GM18951 (cell line): Measurements from ENCODE around the gene RBKS.
"Not testable (repeated sequence)": the region's sequence is repeated elsewhere in the genome, so short reads cannot be mapped to it uniquely, and the experiment has no call there.

Experiments
- POLR2A ChIP-seq: IDR thresholded peaks from 4 replicates; pipeline ENCODE4 v1.6.1; 2011; ENCODE audit warnings: mild to moderate bottlenecking; ENCODE audit not compliant: insufficient read length, insufficient read depth; ENCODE audit errors: extremely low read depth
- in situ Hi-C: fragments of 300-500 bp; cut with MboI; formaldehyde crosslinking; loops from one replicate; pipeline ENCODE4 v1.12.0; 2022; ENCODE audit warnings: low sequenced_read_pairs, mixed read lengths, inconsistent platforms; ENCODE audit not compliant: unreplicated experiment

Gene RBKS

DNA sequence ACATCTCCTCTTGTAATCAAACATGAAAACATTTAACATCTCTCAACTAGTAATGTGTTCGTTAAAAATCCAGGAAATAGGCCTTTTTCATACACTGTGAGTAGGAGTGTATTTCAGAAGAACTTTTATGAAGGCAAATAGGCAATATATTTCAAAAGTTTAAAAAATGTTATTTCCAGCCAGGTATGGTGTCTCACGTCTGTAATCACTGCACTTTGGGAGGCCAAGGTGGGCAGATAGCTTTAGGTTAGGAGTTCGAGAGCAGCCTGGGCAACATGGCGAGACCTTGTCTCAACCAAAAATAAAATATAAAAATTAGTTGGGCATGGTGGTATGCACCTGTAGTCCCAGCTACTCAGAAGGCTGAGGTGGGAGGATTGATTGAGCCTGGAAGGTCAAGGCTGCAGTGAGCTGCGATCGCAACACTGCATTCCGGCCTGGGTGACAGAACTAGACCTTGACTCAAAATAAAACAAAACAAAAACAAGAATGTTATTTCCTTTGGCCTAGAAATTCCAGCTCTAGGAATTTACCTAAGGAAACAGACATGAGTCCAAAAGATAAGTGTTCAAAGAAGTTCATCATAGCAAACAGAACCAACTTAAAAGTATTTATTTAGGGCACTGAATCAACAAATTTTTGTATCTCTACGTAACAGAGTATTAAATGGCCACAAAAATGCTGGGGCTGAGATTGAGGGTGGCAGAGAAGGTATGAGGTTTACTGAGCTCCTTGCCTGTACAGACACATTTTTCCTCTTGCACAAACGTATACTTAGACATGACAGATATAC, 14.9 kb downstream of the RBKS start:
- no peak for TF ChIP-seq POLR2A
- in situ Hi-C loops, result no loop called here

DNA sequence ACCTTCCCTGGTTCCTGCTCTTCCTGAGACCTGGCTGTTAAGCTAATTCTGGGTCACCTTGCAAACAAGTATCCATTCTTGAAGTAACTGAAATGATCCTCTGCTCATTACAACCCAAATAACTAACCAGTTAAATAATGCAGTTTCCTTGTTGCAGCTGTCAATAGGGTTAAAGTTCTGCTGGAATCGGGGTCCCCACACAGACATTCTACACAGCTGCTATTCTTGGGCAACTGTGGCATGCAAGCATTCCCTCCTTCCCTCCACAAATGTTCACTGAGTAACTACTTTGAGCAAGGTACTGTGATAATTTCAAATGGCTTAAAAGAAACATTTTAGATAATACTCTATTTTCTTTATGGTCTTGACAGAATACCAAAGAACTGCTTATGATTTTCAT, 17.1 kb downstream of the RBKS start:
- TF ChIP-seq POLR2A, result no peak
- in situ Hi-C loops, result no loop called here

DNA sequence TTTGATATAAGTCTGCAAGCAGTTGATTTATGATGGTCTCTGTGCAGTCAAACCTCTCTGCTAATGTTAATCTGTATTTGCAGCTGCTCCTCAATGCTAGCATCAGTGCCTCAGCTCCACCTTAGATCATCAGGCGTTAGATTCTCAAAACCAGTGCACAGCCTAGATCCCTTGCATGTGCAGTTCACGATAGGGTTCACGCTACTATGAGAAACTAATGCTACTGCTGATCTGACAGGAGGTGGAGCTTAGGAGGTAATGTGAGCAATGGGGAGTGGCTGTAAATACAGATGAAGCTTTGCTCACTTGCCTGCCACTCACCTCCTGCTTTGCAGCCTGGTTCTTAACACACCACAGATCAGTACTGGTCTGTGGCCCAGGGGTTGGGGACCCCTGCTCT, 18.4 kb downstream of the RBKS start:
- in situ Hi-C loops, result no loop called here
- no peak for TF ChIP-seq POLR2A

DNA sequence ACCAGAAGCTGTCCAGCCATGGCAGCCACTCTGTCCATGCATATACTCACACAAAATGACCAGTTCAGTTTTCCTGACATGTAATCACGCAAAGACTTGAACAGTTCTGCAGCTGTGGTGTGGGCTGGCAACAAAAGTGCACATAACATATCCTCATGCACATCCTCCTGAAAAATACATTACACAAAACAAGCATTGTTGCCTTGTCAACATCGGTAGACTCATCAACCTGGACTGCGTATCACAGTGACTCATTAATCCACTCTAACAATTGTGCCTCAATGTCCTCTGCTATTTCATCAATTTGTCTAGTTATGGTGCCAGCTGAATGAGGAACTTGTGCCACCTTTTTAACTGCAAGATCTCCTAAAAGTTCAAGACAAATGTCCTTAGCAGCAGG, 19.5 kb downstream of the RBKS start:
- in situ Hi-C loops, result no loop called here
- no peak for TF ChIP-seq POLR2A

DNA sequence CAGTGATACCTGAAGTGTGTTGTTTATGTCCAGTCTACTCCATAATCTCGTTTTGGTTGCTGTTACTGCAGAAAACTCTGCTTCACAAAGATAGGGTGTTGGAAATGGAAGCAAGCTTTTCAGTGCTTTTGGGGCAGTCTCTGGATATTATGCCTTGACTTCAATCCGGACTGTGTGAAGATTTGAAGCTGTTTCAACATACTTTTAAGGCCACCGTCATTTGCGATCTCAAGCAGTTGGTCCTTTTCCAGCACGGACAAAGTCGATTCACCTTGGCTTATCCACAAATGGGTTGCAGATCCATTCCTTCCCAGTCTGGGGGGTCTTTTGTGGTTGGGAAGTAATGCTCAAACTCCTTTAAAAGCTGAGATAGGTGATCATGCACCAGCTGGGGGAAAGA, 20.4 kb downstream of the RBKS start:
- in situ Hi-C loops, result no loop called here
- TF ChIP-seq POLR2A, result no peak

DNA sequence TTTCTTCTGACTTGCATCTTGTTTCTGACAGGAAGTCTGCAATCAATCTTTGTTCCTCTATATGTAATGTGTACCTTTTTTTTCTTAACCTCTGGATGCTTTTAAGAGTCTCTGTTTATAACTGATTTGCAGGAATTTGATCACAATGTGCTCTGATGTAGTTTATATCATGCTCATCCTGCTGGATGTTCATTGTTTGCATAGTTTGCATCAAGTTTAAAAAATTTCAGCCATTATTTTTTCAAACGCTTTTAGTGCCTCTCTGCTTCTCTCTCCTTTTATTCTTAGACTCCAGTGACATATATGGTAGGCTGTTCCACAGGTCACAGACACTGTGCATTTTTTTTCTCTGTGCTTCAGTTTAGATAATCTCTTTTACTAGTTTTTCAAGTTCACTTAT, 23.9 kb downstream of the RBKS start:
- in situ Hi-C loops, result no loop called here

DNA sequence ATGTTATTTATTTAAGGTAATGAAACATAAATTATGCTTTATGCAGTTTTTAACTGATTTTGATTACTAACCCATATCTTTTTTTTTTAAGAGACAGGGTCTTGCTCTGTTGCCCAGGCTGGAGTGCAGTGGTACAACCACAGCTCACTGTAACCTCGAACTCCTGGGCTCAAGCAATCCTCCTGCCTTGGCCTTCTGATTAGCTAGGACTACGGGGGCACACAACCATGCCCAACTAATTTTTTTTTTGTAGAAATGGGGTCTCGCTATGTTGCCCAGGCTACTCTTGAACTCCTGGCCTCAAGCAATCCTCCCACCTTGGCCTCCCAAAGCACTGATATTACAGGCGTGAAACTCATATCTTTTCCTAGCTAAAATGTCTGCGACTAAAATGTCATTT, 26.2 kb downstream of the RBKS start:
- in situ Hi-C loops, result not testable (repeated sequence)

More for the DNA sequence above, 23.9 kb downstream of the RBKS start:
- TF ChIP-seq POLR2A, result no peak

GRCh38 chr2:27863146-27863545, 27.0 kb downstream of the RBKS start:
- in situ Hi-C loops, result no loop called here

GRCh38 chr2:27860111-27860510, 30.1 kb downstream of the RBKS start:
- no peak for TF ChIP-seq POLR2A
- in situ Hi-C loops, result no loop called here

More at GRCh38 chr2:27863146-27863545, 27.0 kb downstream of the RBKS start:
- TF ChIP-seq POLR2A, result no peak

DNA sequence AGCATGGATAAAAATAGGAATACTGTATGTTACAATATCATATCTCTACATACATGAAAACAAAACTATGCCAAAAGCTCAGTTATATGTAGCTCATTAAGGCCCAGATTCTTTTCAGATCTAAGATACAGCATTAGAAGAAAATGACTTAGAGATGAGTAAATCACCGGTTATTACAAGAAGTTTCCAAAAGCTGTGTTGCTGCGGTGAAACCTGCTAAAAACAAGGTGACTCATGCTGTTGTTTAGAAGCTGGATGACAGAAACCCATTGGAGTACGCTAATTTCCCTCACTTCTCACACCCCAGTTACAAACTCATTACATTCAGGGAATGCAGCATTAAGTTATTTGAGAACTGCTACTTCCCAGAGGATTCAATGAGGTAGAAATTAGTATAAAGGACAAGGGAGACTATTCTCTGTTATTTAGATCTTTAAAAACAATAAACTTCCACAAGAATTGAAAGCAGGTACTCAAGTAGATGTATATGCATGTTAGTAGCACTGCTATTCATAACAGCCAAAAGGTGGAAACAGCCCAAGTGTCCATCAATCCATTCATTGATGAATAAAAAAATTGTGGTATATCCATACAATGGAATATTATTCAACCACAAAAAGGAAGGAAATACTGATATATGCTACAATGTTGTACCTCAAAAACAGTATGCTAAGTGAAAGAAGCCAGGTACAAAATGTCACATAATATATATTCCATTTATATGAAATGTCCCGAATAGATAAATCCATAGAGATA, 32.6 kb downstream of the RBKS start:
- no peak for TF ChIP-seq POLR2A
- in situ Hi-C loops, result no loop called here

- in situ Hi-C loops, result no loop called here
- TF ChIP-seq POLR2A, result no peak
Observed at GRCh38 chr2:27856956-27857355, 33.2 kb downstream of the RBKS start.

- in situ Hi-C loops, result no loop called here
- TF ChIP-seq POLR2A, result no peak
Observed at GRCh38 chr2:27856386-27856785, 33.8 kb downstream of the RBKS start.

DNA sequence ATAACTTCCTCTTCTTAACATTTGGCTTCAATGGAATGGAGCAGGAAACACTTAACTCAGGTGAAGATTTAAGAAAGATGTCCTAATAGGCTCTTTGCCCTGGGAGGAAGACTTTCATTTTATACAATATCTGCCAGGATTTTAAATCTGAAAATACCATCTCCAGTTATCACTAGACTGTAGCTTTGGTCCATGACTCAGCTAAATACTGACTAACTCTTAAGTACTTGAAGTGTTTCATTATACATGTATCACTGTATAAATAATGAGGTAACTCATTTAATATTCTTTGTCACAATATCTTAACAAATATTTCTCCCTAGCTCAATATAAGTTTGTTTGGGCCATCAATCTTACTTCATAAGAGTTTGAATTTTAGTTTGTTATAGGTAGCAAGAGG, 34.7 kb downstream of the RBKS start:
- no peak for TF ChIP-seq POLR2A
- in situ Hi-C loops, result no loop called here

DNA sequence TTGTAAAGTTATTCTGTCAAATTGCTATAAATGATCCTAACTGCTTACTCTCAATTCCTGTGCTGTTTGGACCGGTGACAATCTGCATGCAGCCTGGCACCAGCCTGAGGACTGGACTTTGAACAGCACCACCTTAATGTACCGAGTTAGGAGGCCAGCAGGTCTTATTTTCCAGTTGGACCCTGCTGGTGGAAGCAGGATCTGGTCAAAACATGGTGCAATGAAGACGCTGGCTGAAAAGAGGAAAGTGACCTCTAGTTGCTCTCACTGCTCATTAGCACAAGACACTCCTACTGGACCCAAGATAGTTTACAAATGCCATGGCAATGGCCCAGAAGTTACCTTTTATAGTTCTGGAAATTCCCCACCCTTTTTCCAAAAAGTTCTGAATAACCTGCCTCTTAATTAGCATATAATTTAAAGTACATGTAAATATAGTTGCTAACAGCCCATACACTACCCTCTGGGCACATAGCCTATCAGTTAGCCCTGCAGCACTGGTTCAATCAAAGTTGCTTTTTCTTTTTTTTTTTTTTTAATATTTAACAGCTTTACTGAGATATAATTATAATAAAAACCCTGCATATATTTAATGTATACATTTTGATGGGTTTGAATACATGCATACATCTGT, 35.8 kb downstream of the RBKS start:
- no peak for TF ChIP-seq POLR2A
- in situ Hi-C loops, result no loop called here
